ENCODE results near the gene SVOPL. TPM values are rescaled to one million over a fixed set of nuclear protein-coding genes. Genes with fewer than 3 reads are reported as not detected.

Gene SVOPL
- total RNA-seq, 1 donor from 2014 or later = not detected

GRCh38 chr7:138579671-138580070 lies 121.5 kb downstream of the SVOPL start:
- intact Hi-C loops (cut with DNase I) = no loop called here
- ATAC-seq (no peak), DNase-seq (ENCODE audit: missing footprints) (no peak)

GRCh38 chr7:138579136-138579535 lies 122.0 kb downstream of the SVOPL start:
- DNase-seq (ENCODE audit: missing footprints) = no peak
- intact Hi-C loops (cut with DNase I) = no loop called here
- ATAC-seq = no peak

GRCh38 chr7:138575897-138576428 lies 125.2 kb downstream of the SVOPL start:
- intact Hi-C loops (cut with DNase I) = no loop called here

GRCh38 chr7:138573741-138574140 lies 127.4 kb downstream of the SVOPL start:
- ATAC-seq (no peak), DNase-seq (ENCODE audit: missing footprints) (no peak)
- intact Hi-C loops (cut with DNase I) = no loop called here

More at GRCh38 chr7:138575897-138576428, 125.2 kb downstream of the SVOPL start:
- ATAC-seq = no peak
- DNase-seq (ENCODE audit: missing footprints) = no peak

GRCh38 chr7:138570715-138571114 lies 130.4 kb downstream of the SVOPL start:
- intact Hi-C loops (cut with DNase I) = no loop called here
- no peak for DNase-seq (ENCODE audit: missing footprints)
- no peak for ATAC-seq

- DNase-seq (ENCODE audit: missing footprints) (no peak), ATAC-seq (no peak)
- intact Hi-C loops (cut with DNase I) = loop anchor here (10.0 kb wide), 1 partner anchor 105 kb away; the partner anchor contains the start of gene TRIM24
Measured at GRCh38 chr7:138569418-138569817, 131.7 kb downstream of the SVOPL start.

GRCh38 chr7:138568655-138569054 lies 132.5 kb downstream of the SVOPL start:
- no peak for DNase-seq (ENCODE audit: missing footprints)
- ATAC-seq = no peak
- intact Hi-C loops (cut with DNase I) = loop anchor here (10.0 kb wide), 1 partner anchor 104 kb away; the partner anchor contains the start of gene TRIM24

GRCh38 chr7:138565451-138566114 lies 135.6 kb downstream of the SVOPL start:
- intact Hi-C loops (cut with DNase I) = loop anchor here (10.0 kb wide), 1 partner anchor 101 kb away; the partner anchor contains the start of gene TRIM24
- DNase-seq (ENCODE audit: missing footprints) (no peak), ATAC-seq (no peak)

- intact Hi-C loops (cut with DNase I) = loop anchor here (10.0 kb wide), 1 partner anchor 100 kb away; the partner anchor contains the start of gene TRIM24
- DNase-seq (ENCODE audit: missing footprints) (no peak), ATAC-seq (no peak)
Measured at GRCh38 chr7:138565071-138565450, 136.1 kb downstream of the SVOPL start.

- intact Hi-C loops (cut with DNase I) = loop anchor here (10.0 kb wide), 1 partner anchor 100 kb away; the partner anchor contains the start of gene TRIM24
- DNase-seq (ENCODE audit: missing footprints) (no peak), ATAC-seq (peak; percentile 70)
Measured at GRCh38 chr7:138564365-138564764, 136.8 kb downstream of the SVOPL start.

GRCh38 chr7:138563808-138564207 lies 137.4 kb downstream of the SVOPL start:
- intact Hi-C loops (cut with DNase I) = loop anchor here (10.0 kb wide), 1 partner anchor 99 kb away; the partner anchor contains the start of gene TRIM24
- DNase-seq (ENCODE audit: missing footprints) (no peak), ATAC-seq (no peak)

GRCh38 chr7:138559448-138559847 lies 141.7 kb downstream of the SVOPL start:
- intact Hi-C loops (cut with DNase I) = no loop called here
- ATAC-seq (no peak), DNase-seq (ENCODE audit: missing footprints) (no peak)

GRCh38 chr7:138556771-138557484 lies 144.2 kb downstream of the SVOPL start:
- intact Hi-C loops (cut with DNase I) = no loop called here
- DNase-seq (ENCODE audit: missing footprints) (no peak), ATAC-seq (no peak)

- DNase-seq (ENCODE audit: missing footprints) (no peak), ATAC-seq (no peak)
- intact Hi-C loops (cut with DNase I) = no loop called here
Measured at GRCh38 chr7:138555684-138556083, 145.5 kb downstream of the SVOPL start.

- ATAC-seq (no peak), DNase-seq (ENCODE audit: missing footprints) (no peak)
- intact Hi-C loops (cut with DNase I) = no loop called here
Measured at GRCh38 chr7:138554674-138555073, 146.5 kb downstream of the SVOPL start.

- DNase-seq (ENCODE audit: missing footprints) (no peak), ATAC-seq (no peak)
- intact Hi-C loops (cut with DNase I) = no loop called here
Measured at GRCh38 chr7:138553805-138554204, 147.4 kb downstream of the SVOPL start.

GRCh38 chr7:138551102-138551501 lies 150.1 kb downstream of the SVOPL start:
- DNase-seq (ENCODE audit: missing footprints) = no peak
- no peak for ATAC-seq
- intact Hi-C loops (cut with DNase I) = no loop called here

GRCh38 chr7:138550337-138550736 lies 150.8 kb downstream of the SVOPL start:
- intact Hi-C loops (cut with DNase I) = no loop called here
- no peak for ATAC-seq
- no peak for DNase-seq (ENCODE audit: missing footprints)

GRCh38 chr7:138549082-138549481 lies 152.1 kb downstream of the SVOPL start:
- ATAC-seq (no peak), DNase-seq (ENCODE audit: missing footprints) (no peak)
- intact Hi-C loops (cut with DNase I) = no loop called here

- DNase-seq (ENCODE audit: missing footprints) = no peak
- intact Hi-C loops (cut with DNase I) = no loop called here
- ATAC-seq = no peak
Measured at GRCh38 chr7:138546829-138547228, 154.3 kb downstream of the SVOPL start.

All from Right ventricle myocardium inferior (tissue), 1 donor.